Psoas muscle (tissue), 8 donors: Measurements from ENCODE around the gene BIN2. TPM values are rescaled to one million over a fixed set of nuclear protein-coding genes. Genes with fewer than 3 reads are reported as not detected.
"Not testable (repeated sequence)": the region's sequence is repeated elsewhere in the genome, so short reads cannot be mapped to it uniquely, and the experiment has no call there.

ENCODE experiments used
- ATAC-seq, 4 donors: fragments of 200-7000 bp; cut with Tn5 transposase; one replicate each; pipeline ENCODE4 v1.9.1; 2020; ENCODE audit warnings: moderate library complexity in 3 of 4, mild to moderate bottlenecking in 2 of 4
- DNase-seq, 2 donors: peaks; one replicate each; pipeline ENCODE4 v3.0.0-alpha.2; 2020
- H3K27ac ChIP-seq: fragments of 200-600 bp; one replicate; pipeline ENCODE4 v1.8.0; 2022
- H3K27me3 ChIP-seq, 3 donors: fragments of 200-600 bp in 1 of 3; one replicate each; pipeline versions ENCODE4 v1.6.1 to v1.8.0; 2013 to 2022; ENCODE audit warnings: low read length in 2 of 3, mild to moderate bottlenecking in 2 of 3, moderate library complexity in 1 of 3; ENCODE audit not compliant: insufficient read depth in 3 of 3
- H3K36me3 ChIP-seq, 2 donors: fragments of 200-600 bp in 1 of 2; one replicate each; pipeline versions ENCODE4 v1.6.1 to v1.8.0; 2013 to 2022; ENCODE audit warnings: low read depth in 1 of 2, mild to moderate bottlenecking in 1 of 2, moderate library complexity in 1 of 2; ENCODE audit not compliant: insufficient read depth in 1 of 2
- H3K4me1 ChIP-seq: fragments of 200-600 bp; one replicate; pipeline ENCODE4 v1.8.0; 2022
- H3K4me3 ChIP-seq: fragments of 200-600 bp; one replicate; pipeline ENCODE4 v1.8.0; 2022; ENCODE audit warnings: mild to moderate bottlenecking
- H3K9me3 ChIP-seq: fragments of 200-600 bp; one replicate; pipeline ENCODE4 v1.8.0; 2022
- CTCF ChIP-seq: fragments of 200-600 bp; IDR thresholded peaks from one replicate; pipeline ENCODE4 v1.8.0; 2022; ENCODE audit warnings: antibody characterized with exemption
- WGBS, 3 donors: extraction: QIAGEN DNeasy Blood & Tissue Kit; methylation state at CpG; one replicate each; pipeline versions ENCODE4 v1.1.6 to v1.1.7; 2013; 5-methylcytosine and 5-hydroxymethylcytosine counted together
- intact Hi-C, 2 donors: fragments of 100-400 bp; cut with DNase I; formaldehyde crosslinking; loops; one replicate each; pipeline versions ENCODE4 v1.11.0 to v1.14.2; 2022
- polyA plus RNA-seq, 3 donors: library from polyadenylated mRNA; stranded (reverse); fragments of 200-250 nt; gene quantifications; one replicate each; pipeline ENCODE4 v1.2.3, GENCODE V29; 2013
- total RNA-seq, 4 donors: library from RNA; stranded (reverse); fragmentation: NEBNext Ultra II Directional in 2 of 4; extraction: Animal tissue kit (Norgen Biotek cat#: 25700) in 2 of 4; gene quantifications; one replicate each; pipeline versions ENCODE4 v1.2.1 to v1.2.4, GENCODE V29; 2021 to 2023
- donor health status: healthy with polysubstance abuse.
- donor health status: DM: no; HTN: no; CAD: no; lungs with moderate emphysema.
- donor health status: Bipolar disorder and iron deficiency.
- donor health status: healthy.
- donor health status: DM: yes; HTN: yes; CAD: no.
- donor health status: DM: no; HTN: no; CAD: no.
- donor health status: DM: no; HTN: no; CAD: no.
- donor health status: DM: yes; HTN: yes; CAD: no.

Gene BIN2
- total and polyA plus RNA-seq, 7 donors: 0.37 to 2.0 (median 0.81) TPM

GRCh38 chr12:51342416-51342815 lies 18.4 kb upstream of the BIN2 start:
- H3K4me1 ChIP-seq: no peaks in the 10 kb centered on the region
- intact Hi-C loops: loop anchor here (5.0 to 10.0 kb wide), 3 partner anchors 75 to 578 kb away; partner anchors contain the start of gene ATF1 (in 1 of the 2)
- H3K27me3 ChIP-seq: no peaks in the 10 kb centered on the region
- H3K36me3 ChIP-seq: no peaks in the 10 kb centered on the region
- TF ChIP-seq CTCF: no peak
- WGBS, 3 donors: 77 to 89% (median 79%) methylated on average over 10 of the region's 10 CpGs
- H3K9me3 ChIP-seq: no peaks in the 10 kb centered on the region
- ATAC-seq: peak in 1 of 4 donors; percentile 22
- DNase-seq: no peak
- no peak overlapping the region for H3K27ac ChIP-seq
- H3K4me3 ChIP-seq: no peak overlapping the region

GRCh38 chr12:51341251-51342007 lies 17.5 kb upstream of the BIN2 start:
- no peak overlapping the region for H3K27ac ChIP-seq
- H3K9me3 ChIP-seq: no peaks in the 10 kb centered on the region
- peak; percentile 80 to 96 (median 88) for ATAC-seq
- no peaks in the 10 kb centered on the region for H3K36me3 ChIP-seq
- TF ChIP-seq CTCF: peak; percentile 97
- intact Hi-C loops: loop anchor here (2.0 to 10.0 kb wide), 4 partner anchors 74 to 577 kb away; partner anchors contain the start of gene ATF1 (in 1 of the 2)
- no peaks in the 10 kb centered on the region for H3K4me1 ChIP-seq
- DNase-seq: peak; percentile 41 to 73
- no peaks in the 10 kb centered on the region for H3K27me3 ChIP-seq
- H3K4me3 ChIP-seq: peak overlapping the region; percentile 48
- 24 to 32% (median 24%) methylated on average over 9 of the region's 9 CpGs for WGBS, 3 donors

- no peak for TF ChIP-seq CTCF
- Histone ChIP-seq H3K27ac (no peak overlapping the region), H3K36me3 (no peaks in the 10 kb centered on the region), H3K9me3 (no peaks in the 10 kb centered on the region), H3K4me1 (no peaks in the 10 kb centered on the region), H3K4me3 (no peak overlapping the region), H3K27me3 (no peaks in the 10 kb centered on the region)
- no peak for ATAC-seq
- intact Hi-C loops: loop anchor here (2.0 to 10.0 kb wide), 4 partner anchors 72 to 575 kb away; partner anchors contain the start of gene ATF1 (in 1 of the 2)
- WGBS, 3 donors: 73 to 81% (median 80%) methylated on average over 6 of the region's 6 CpGs
- DNase-seq: no peak
Observed at GRCh38 chr12:51339750-51340149, 15.8 kb upstream of the BIN2 start.

- intact Hi-C loops, H3K27me3 ChIP-seq, DNase-seq, H3K4me3 ChIP-seq, H3K4me1 ChIP-seq, H3K36me3 ChIP-seq, ATAC-seq, H3K27ac ChIP-seq, H3K9me3 ChIP-seq: not testable (repeated sequence)
Observed at GRCh38 chr12:51337336-51337735, 13.4 kb upstream of the BIN2 start.

- intact Hi-C loops: no loop called here
- TF ChIP-seq CTCF: no peak
Observed at GRCh38 chr12:51335931-51336330, 12.0 kb upstream of the BIN2 start.

More at GRCh38 chr12:51335931-51336330, 12.0 kb upstream of the BIN2 start:
- Histone ChIP-seq H3K4me3 (no peak overlapping the region), H3K9me3 (no peaks in the 10 kb centered on the region), H3K36me3 (no peaks in the 10 kb centered on the region), H3K27me3 (no peaks in the 10 kb centered on the region), H3K4me1 (no peaks in the 10 kb centered on the region), H3K27ac (no peak overlapping the region)
- DNase-seq (no peak), ATAC-seq (no peak)
- 74 to 84% (median 80%) methylated on average over 2 of the region's 2 CpGs for WGBS, 3 donors
